ENCODE measurements around the gene SPECC1. TPM values are rescaled to one million over a fixed set of nuclear protein-coding genes. Genes with fewer than 3 reads are reported as not detected.
A peak's percentile ranks its signal among the peaks of the same experiment; 100 is the strongest.

SPECC1 gene
- total RNA-seq, 1 donor from 2014 or later = 65.7 TPM

GRCh38 chr17:20253323-20253722 is 244.2 kb downstream of the SPECC1 start:
- no peak overlapping the region for H3K4me3 Mint-ChIP-seq (ENCODE audit: unreplicated experiment)
- no peak overlapping the region for H3K27ac Mint-ChIP-seq (ENCODE audit: unreplicated experiment)
- H3K36me3 Mint-ChIP-seq (ENCODE audit: low read depth, unreplicated experiment) = peaks cover 26% of the 10 kb centered on the region
- H3K27me3 Mint-ChIP-seq (ENCODE audit: unreplicated experiment) = no peaks in the 10 kb centered on the region
- no peaks in the 10 kb centered on the region for H3K4me1 Mint-ChIP-seq (ENCODE audit: unreplicated experiment)
- peaks cover 4% of the 10 kb centered on the region for H3K9me3 Mint-ChIP-seq (ENCODE audit: unreplicated experiment)
- DNase-seq (ENCODE audit: low spot score) = no peak
- no peak for TF ChIP-seq CTCF (IDR thresholded peaks at IDR 0.05; ENCODE audit: unreplicated experiment)

- TF ChIP-seq CTCF (IDR thresholded peaks at IDR 0.05; ENCODE audit: unreplicated experiment) = no peak
- no peak for DNase-seq (ENCODE audit: low spot score)
- peaks cover 3% of the 10 kb centered on the region for H3K9me3 Mint-ChIP-seq (ENCODE audit: unreplicated experiment)
- no peaks in the 10 kb centered on the region for H3K4me1 Mint-ChIP-seq (ENCODE audit: unreplicated experiment)
- H3K27me3 Mint-ChIP-seq (ENCODE audit: unreplicated experiment) = no peaks in the 10 kb centered on the region
- H3K27ac Mint-ChIP-seq (ENCODE audit: unreplicated experiment) = no peak overlapping the region
- H3K4me3 Mint-ChIP-seq (ENCODE audit: unreplicated experiment) = no peak overlapping the region
- peaks cover 22% of the 10 kb centered on the region for H3K36me3 Mint-ChIP-seq (ENCODE audit: low read depth, unreplicated experiment)
These were observed 245.4 kb downstream of the SPECC1 start for GRCh38 chr17:20254541-20254940.

- no peaks in the 10 kb centered on the region for H3K27me3 Mint-ChIP-seq (ENCODE audit: unreplicated experiment)
- no peak overlapping the region for H3K27ac Mint-ChIP-seq (ENCODE audit: unreplicated experiment)
- peaks cover 26% of the 10 kb centered on the region for H3K36me3 Mint-ChIP-seq (ENCODE audit: low read depth, unreplicated experiment)
- DNase-seq (ENCODE audit: low spot score) = no peak
- H3K9me3 Mint-ChIP-seq (ENCODE audit: unreplicated experiment) = no peaks in the 10 kb centered on the region
- TF ChIP-seq CTCF (IDR thresholded peaks at IDR 0.05; ENCODE audit: unreplicated experiment) = no peak
- no peak overlapping the region for H3K4me3 Mint-ChIP-seq (ENCODE audit: unreplicated experiment)
- no peaks in the 10 kb centered on the region for H3K4me1 Mint-ChIP-seq (ENCODE audit: unreplicated experiment)
These were observed 247.0 kb downstream of the SPECC1 start for GRCh38 chr17:20256144-20256543.

- no peak overlapping the region for H3K4me3 Mint-ChIP-seq (ENCODE audit: unreplicated experiment)
- no peak for DNase-seq (ENCODE audit: low spot score)
- H3K4me1 Mint-ChIP-seq (ENCODE audit: unreplicated experiment) = no peaks in the 10 kb centered on the region
- no peaks in the 10 kb centered on the region for H3K9me3 Mint-ChIP-seq (ENCODE audit: unreplicated experiment)
- no peak overlapping the region for H3K27ac Mint-ChIP-seq (ENCODE audit: unreplicated experiment)
- no peaks in the 10 kb centered on the region for H3K27me3 Mint-ChIP-seq (ENCODE audit: unreplicated experiment)
- TF ChIP-seq CTCF (IDR thresholded peaks at IDR 0.05; ENCODE audit: unreplicated experiment) = no peak
- peaks cover 26% of the 10 kb centered on the region for H3K36me3 Mint-ChIP-seq (ENCODE audit: low read depth, unreplicated experiment)
These were observed 247.8 kb downstream of the SPECC1 start for GRCh38 chr17:20257008-20257407.

GRCh38 chr17:20257798-20258197 is 248.6 kb downstream of the SPECC1 start:
- H3K27me3 Mint-ChIP-seq (ENCODE audit: unreplicated experiment) = no peaks in the 10 kb centered on the region
- peaks cover 26% of the 10 kb centered on the region for H3K36me3 Mint-ChIP-seq (ENCODE audit: low read depth, unreplicated experiment)
- no peak overlapping the region for H3K27ac Mint-ChIP-seq (ENCODE audit: unreplicated experiment)
- TF ChIP-seq CTCF (IDR thresholded peaks at IDR 0.05; ENCODE audit: unreplicated experiment) = no peak
- H3K4me3 Mint-ChIP-seq (ENCODE audit: unreplicated experiment) = peak overlapping the region; percentile 70
- DNase-seq (ENCODE audit: low spot score) = no peak
- H3K4me1 Mint-ChIP-seq (ENCODE audit: unreplicated experiment) = peaks cover 6% of the 10 kb centered on the region
- H3K9me3 Mint-ChIP-seq (ENCODE audit: unreplicated experiment) = no peaks in the 10 kb centered on the region

All from endothelial cell (in vitro differentiated cells).